Testis (tissue), 3 donors: ENCODE data around the gene MACROD2. TPM values are rescaled to one million over a fixed set of nuclear protein-coding genes. Genes with fewer than 3 reads are reported as not detected.

Experiments
- DNase-seq: peaks from one replicate; pipeline ENCODE4 v3.0.0-alpha.2; 2019
- H3K27ac ChIP-seq, 2 donors: fragments of 200-600 bp; sonication (generic); one replicate each; pipeline ENCODE4 v1.5.1; 2019
- H3K27me3 ChIP-seq: fragments of 200-600 bp; sonication (generic); one replicate; pipeline ENCODE4 v1.5.1; 2019
- H3K36me3 ChIP-seq: fragments of 200-600 bp; sonication (generic); one replicate; pipeline ENCODE4 v1.5.1; 2017; ENCODE audit warnings: low read depth; ENCODE audit errors: missing control alignments
- H3K4me1 ChIP-seq: fragments of 200-600 bp; sonication (generic); one replicate; pipeline ENCODE4 v1.5.1; 2019
- H3K4me3 ChIP-seq, 2 donors: fragments of 200-600 bp; sonication (generic); one replicate each; pipeline ENCODE4 v1.5.1; 2017 to 2019
- H3K9me3 ChIP-seq: fragments of 200-600 bp; sonication (generic); one replicate; pipeline ENCODE4 v1.5.1; 2017
- CTCF ChIP-seq, 3 experiments: fragments of 450-650 bp in 2 of 3; fragments of 200-600 bp in 1 of 3; sonication (generic) in 1 of 3; IDR thresholded peaks; one replicate each; pipeline ENCODE4 v1.5.1; 2016 to 2019; ENCODE audit warnings: antibody characterized with exemption in 3 of 3, mild to moderate bottlenecking in 2 of 3, moderate library complexity in 1 of 3
- POLR2A ChIP-seq: fragments of 450-650 bp; IDR thresholded peaks from one replicate; pipeline ENCODE4 v1.6.1; 2017; ENCODE audit warnings: antibody characterized with exemption, mild to moderate bottlenecking, moderate library complexity
- WGBS, 2 donors: methylation state at CpG; one replicate each; pipeline ENCODE4 v1.1.5; 2018; 5-methylcytosine and 5-hydroxymethylcytosine counted together
- intact Hi-C: fragments of 100-400 bp; cut with DNase I; formaldehyde crosslinking; loops from one replicate; pipeline ENCODE4 v1.15.1; 2023; ENCODE audit warnings: low total_unique reads
- polyA plus RNA-seq: library from polyadenylated mRNA; stranded (reverse); fragments of 350-450 nt; fragmentation: Illumina TruSeq; extraction: RNeasy Lipid Tissue Mini Kit (QIAGEN cat#74804); gene quantifications from one replicate; pipeline ENCODE4 v1.2.3, GENCODE V29; 2014; ENCODE audit warnings: low read depth, low replicate concordance; ENCODE audit not compliant: insufficient read depth
- total RNA-seq, 2 donors: library from RNA; depleted of rRNA; stranded (reverse); fragments of >200 nt; gene quantifications; one replicate each; pipeline ENCODE4 v1.2.3, GENCODE V29; 2016

Gene MACROD2
- total and polyA plus RNA-seq, 3 donors from 2014 or later: 12.6 to 20.6 (median 16.8) TPM

GRCh38 chr20:15166744-15167143, 1171.4 kb downstream of the MACROD2 start:
- H3K36me3 ChIP-seq: no peaks in the 10 kb centered on the region
- no peak for TF ChIP-seq CTCF (IDR thresholded peaks at IDR 0.05)
- TF ChIP-seq POLR2A: no peak

GRCh38 chr20:15171016-15171415, 1175.7 kb downstream of the MACROD2 start:
- TF ChIP-seq CTCF (IDR thresholded peaks at IDR 0.05) (no peak), POLR2A (no peak)
- WGBS, 2 donors: 86 to 92% methylated on average over 3 of the region's 3 CpGs
- no peaks in the 10 kb centered on the region for H3K9me3 ChIP-seq
- no peaks in the 10 kb centered on the region for H3K27me3 ChIP-seq
- no peaks in the 10 kb centered on the region for H3K36me3 ChIP-seq
- intact Hi-C loops: no loop called here
- DNase-seq: no peak
- H3K27ac ChIP-seq: no peak overlapping the region
- no peak overlapping the region for H3K4me3 ChIP-seq
- no peaks in the 10 kb centered on the region for H3K4me1 ChIP-seq

More at GRCh38 chr20:15166744-15167143, 1171.4 kb downstream of the MACROD2 start:
- Histone ChIP-seq H3K9me3 (no peaks in the 10 kb centered on the region), H3K27ac (no peak overlapping the region), H3K27me3 (no peaks in the 10 kb centered on the region), H3K4me1 (no peaks in the 10 kb centered on the region), H3K4me3 (no peak overlapping the region)
- no peak for DNase-seq
- intact Hi-C loops: no loop called here

- Histone ChIP-seq H3K27me3 (no peaks in the 10 kb centered on the region), H3K9me3 (no peaks in the 10 kb centered on the region), H3K27ac (no peak overlapping the region), H3K4me1 (no peaks in the 10 kb centered on the region), H3K4me3 (no peak overlapping the region), H3K36me3 (no peaks in the 10 kb centered on the region)
- WGBS, 2 donors: 92 to 96% methylated on average over 4 of the region's 4 CpGs
- no peak for DNase-seq
- TF ChIP-seq CTCF (IDR thresholded peaks at IDR 0.05) (no peak), POLR2A (no peak)
- intact Hi-C loops: no loop called here
Measured at GRCh38 chr20:15176929-15177328, 1181.6 kb downstream of the MACROD2 start.

GRCh38 chr20:15178581-15178980, 1183.3 kb downstream of the MACROD2 start:
- H3K9me3 ChIP-seq: no peaks in the 10 kb centered on the region
- TF ChIP-seq POLR2A (no peak), CTCF (IDR thresholded peaks at IDR 0.05) (no peak)
- intact Hi-C loops: no loop called here

GRCh38 chr20:15179381-15179780, 1184.1 kb downstream of the MACROD2 start:
- Histone ChIP-seq H3K4me1 (no peaks in the 10 kb centered on the region), H3K27me3 (no peaks in the 10 kb centered on the region), H3K4me3 (no peak overlapping the region), H3K27ac (no peak overlapping the region), H3K9me3 (no peaks in the 10 kb centered on the region), H3K36me3 (no peaks in the 10 kb centered on the region)
- intact Hi-C loops: no loop called here
- 50 to 60% methylated on average over 2 of the region's 2 CpGs for WGBS, 2 donors
- TF ChIP-seq CTCF (IDR thresholded peaks at IDR 0.05): no peak
- TF ChIP-seq POLR2A: no peak
- no peak for DNase-seq

More at GRCh38 chr20:15178581-15178980, 1183.3 kb downstream of the MACROD2 start:
- Histone ChIP-seq H3K27ac (no peak overlapping the region), H3K36me3 (no peaks in the 10 kb centered on the region), H3K4me1 (no peaks in the 10 kb centered on the region), H3K27me3 (no peaks in the 10 kb centered on the region), H3K4me3 (no peak overlapping the region)
- no peak for DNase-seq
